ENCODE results near the gene HMGXB3. TPM values are rescaled to one million over a fixed set of nuclear protein-coding genes. Genes with fewer than 3 reads are reported as not detected.
"Not testable (repeated sequence)": the region's sequence is repeated elsewhere in the genome, so short reads cannot be mapped to it uniquely, and the experiment has no call there.

HMGXB3 gene
- total RNA-seq, 1 experiment from 2014 or later, result 54.3 TPM

GRCh38 chr5:150036513-150036912 lies 36.0 kb downstream of the HMGXB3 start:
- in situ Hi-C loops (cut with HindIII; ENCODE audit: low pct_unique_long_range_greater_than_20kb, low sequenced_read_pairs), result no loop called here
- no peak for DNase-seq (ENCODE audit: low read depth, low spot score)

- DNase-seq (ENCODE audit: low read depth, low spot score), result no peak
- in situ Hi-C loops (cut with HindIII; ENCODE audit: low pct_unique_long_range_greater_than_20kb, low sequenced_read_pairs), result no loop called here
These were observed 38.0 kb downstream of the HMGXB3 start for GRCh38 chr5:150038547-150038946.

GRCh38 chr5:150042459-150042858 lies 41.9 kb downstream of the HMGXB3 start:
- DNase-seq (ENCODE audit: low read depth, low spot score), result no peak
- in situ Hi-C loops (cut with HindIII; ENCODE audit: low pct_unique_long_range_greater_than_20kb, low sequenced_read_pairs), result no loop called here

- in situ Hi-C loops (cut with HindIII; ENCODE audit: low pct_unique_long_range_greater_than_20kb, low sequenced_read_pairs), result no loop called here
- DNase-seq (ENCODE audit: low read depth, low spot score), result no peak
These were observed 43.3 kb downstream of the HMGXB3 start for GRCh38 chr5:150043657-150044328.

- no peak for DNase-seq (ENCODE audit: low read depth, low spot score)
- in situ Hi-C loops (cut with HindIII; ENCODE audit: low pct_unique_long_range_greater_than_20kb, low sequenced_read_pairs), result no loop called here
These were observed 43.8 kb downstream of the HMGXB3 start for GRCh38 chr5:150044329-150044681.

DNA sequence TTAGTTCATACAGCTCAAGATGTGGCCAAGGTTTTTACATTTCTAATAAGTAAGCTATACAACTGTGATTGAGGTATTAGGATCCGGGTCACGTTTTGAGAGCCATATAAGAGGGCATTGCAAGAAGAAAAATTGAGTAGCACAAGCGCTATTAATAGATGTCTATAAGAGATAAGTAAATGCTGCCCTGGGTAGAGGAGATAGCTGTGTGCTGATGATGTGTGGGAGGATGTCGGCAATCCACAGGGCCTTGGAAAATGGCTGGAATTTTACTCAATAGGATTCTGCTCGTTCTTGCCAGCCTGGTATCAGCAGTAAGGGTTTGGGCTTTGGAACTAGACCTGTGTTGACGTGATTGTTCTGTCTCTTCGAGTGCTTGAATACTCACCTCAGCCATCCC lies 44.2 kb downstream of the HMGXB3 start:
- in situ Hi-C loops (cut with HindIII; ENCODE audit: low pct_unique_long_range_greater_than_20kb, low sequenced_read_pairs), result no loop called here

GRCh38 chr5:150045549-150045948 lies 45.0 kb downstream of the HMGXB3 start:
- in situ Hi-C loops (cut with HindIII; ENCODE audit: low pct_unique_long_range_greater_than_20kb, low sequenced_read_pairs), result no loop called here
- DNase-seq (ENCODE audit: low read depth, low spot score), result no peak

More for the DNA sequence above, 44.2 kb downstream of the HMGXB3 start:
- DNase-seq (ENCODE audit: low read depth, low spot score), result no peak

DNA sequence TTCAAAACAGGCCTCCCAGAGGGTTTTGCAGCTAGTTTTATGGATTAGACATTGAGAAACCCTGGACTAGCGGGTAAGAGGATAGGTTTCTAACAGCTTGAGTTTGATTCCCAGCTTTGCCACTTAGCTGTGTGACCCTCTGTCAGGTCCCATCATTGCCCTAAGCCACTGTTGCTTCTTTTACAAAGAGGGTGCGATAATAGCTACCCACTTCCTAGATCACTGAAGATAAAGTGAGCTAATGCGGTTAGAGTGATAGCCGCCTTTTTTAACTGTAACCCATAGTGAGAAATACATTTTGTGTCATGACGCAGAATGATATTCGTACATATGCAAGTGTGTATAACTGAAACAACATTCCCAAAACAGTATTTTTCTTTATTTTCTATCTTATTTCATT lies 45.5 kb downstream of the HMGXB3 start:
- DNase-seq (ENCODE audit: low read depth, low spot score), result no peak
- in situ Hi-C loops (cut with HindIII; ENCODE audit: low pct_unique_long_range_greater_than_20kb, low sequenced_read_pairs), result no loop called here

- DNase-seq (ENCODE audit: low read depth, low spot score); in situ Hi-C loops (cut with HindIII; ENCODE audit: low pct_unique_long_range_greater_than_20kb, low sequenced_read_pairs): not testable (repeated sequence)
These were observed 49.8 kb downstream of the HMGXB3 start for GRCh38 chr5:150050172-150050811.

- in situ Hi-C loops (cut with HindIII; ENCODE audit: low pct_unique_long_range_greater_than_20kb, low sequenced_read_pairs), result no loop called here
- no peak for DNase-seq (ENCODE audit: low read depth, low spot score)
These were observed 51.2 kb downstream of the HMGXB3 start for GRCh38 chr5:150051657-150052195.

GRCh38 chr5:150052226-150052955 lies 51.9 kb downstream of the HMGXB3 start:
- in situ Hi-C loops (cut with HindIII; ENCODE audit: low pct_unique_long_range_greater_than_20kb, low sequenced_read_pairs), result no loop called here
- DNase-seq (ENCODE audit: low read depth, low spot score), result no peak

GRCh38 chr5:150052956-150053712 lies 52.6 kb downstream of the HMGXB3 start:
- no peak for DNase-seq (ENCODE audit: low read depth, low spot score)

DNA sequence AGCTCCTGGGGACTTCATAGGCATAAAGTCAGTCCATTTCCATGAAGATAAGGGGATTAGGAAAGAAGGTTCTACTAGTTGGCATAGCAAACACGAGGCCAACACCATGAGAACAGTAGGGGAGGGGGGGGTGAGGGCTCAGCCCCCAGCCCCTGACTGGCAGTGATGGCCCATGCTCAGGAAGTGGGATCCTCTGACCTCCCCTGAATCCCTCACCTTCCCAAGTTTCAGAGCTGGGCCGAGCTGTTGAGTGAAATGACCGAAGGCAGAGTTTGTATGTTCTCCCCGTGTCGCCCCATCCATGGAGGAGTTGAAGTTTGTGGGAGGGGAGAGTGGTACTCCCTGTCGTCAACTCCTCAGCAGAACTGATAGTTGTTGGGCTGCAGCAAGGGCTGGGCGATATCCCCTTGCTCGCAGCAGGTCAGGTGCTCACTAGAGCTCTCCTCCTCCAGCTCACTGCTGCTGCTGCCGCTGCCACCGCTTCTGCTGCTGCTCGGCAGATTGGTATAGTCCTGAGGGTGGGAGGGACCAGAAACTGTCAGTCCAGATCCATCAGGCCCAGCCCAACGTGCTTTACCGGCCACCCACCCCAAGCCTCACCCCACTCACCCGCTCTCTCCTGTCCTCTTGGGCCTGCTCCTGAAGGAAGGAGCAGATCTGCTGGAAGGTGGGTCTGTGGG lies 53.3 kb downstream of the HMGXB3 start:
- in situ Hi-C loops (cut with HindIII; ENCODE audit: low pct_unique_long_range_greater_than_20kb, low sequenced_read_pairs), result no loop called here
- no peak for DNase-seq (ENCODE audit: low read depth, low spot score)

More at GRCh38 chr5:150052956-150053712, 52.6 kb downstream of the HMGXB3 start:
- in situ Hi-C loops (cut with HindIII; ENCODE audit: low pct_unique_long_range_greater_than_20kb, low sequenced_read_pairs), result no loop called here

DNA sequence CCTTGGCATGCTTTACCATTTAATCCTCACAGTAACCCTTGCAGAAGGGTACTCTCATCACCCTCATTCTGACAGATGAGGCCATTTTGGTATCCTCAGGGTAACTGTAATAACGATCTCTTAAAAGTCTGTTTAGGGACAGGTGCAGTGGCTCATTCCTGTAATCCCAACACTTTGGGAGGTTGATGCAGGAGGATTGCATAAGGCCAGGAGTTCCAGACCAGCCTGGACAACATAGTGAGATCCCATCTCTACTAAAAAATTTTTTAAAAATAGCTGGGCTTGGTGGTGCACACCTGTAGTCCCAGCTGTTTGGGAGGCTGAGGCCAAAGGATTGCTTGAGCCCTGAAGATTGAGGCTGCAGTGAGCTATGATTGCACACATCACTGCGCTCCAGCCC lies 54.0 kb downstream of the HMGXB3 start:
- in situ Hi-C loops (cut with HindIII; ENCODE audit: low pct_unique_long_range_greater_than_20kb, low sequenced_read_pairs), result no loop called here
- no peak for DNase-seq (ENCODE audit: low read depth, low spot score)

DNA sequence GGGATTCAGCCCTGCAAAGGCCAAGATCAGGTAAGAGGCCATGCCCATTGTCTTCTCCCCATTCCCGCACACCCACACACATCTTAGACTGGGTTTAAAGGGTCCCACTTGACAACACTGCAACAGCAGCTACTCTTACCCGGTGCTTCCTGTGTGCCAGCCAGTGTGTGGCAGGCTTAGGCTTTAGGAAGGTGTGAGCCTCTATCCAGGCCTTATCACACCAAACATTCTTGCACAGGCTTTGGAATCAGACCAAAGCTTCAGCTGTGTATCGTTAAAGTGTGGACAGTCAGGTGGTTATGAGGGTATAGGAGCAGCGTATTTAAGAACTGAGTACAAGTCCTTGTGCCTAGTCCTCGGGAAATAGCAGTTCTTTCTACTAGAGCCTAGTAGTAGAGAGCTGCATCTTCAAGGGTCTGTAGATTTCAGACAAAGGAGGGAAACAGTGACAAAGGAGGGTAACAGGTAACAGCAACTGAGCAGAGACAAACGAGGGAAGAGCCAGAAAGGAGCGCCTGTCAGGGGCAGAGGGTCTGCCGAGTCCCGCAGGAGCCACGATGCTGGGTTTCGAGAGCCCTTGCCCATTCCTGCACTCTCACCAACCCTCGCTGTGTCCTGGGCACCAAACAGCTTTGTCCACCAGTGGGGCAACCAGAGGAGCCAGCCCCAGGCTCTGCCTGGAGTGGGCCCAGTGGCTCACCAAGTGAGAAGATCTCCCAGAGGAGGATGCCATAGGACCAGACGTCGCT lies 55.0 kb downstream of the HMGXB3 start:
- DNase-seq (ENCODE audit: low read depth, low spot score), result no peak
- in situ Hi-C loops (cut with HindIII; ENCODE audit: low pct_unique_long_range_greater_than_20kb, low sequenced_read_pairs), result no loop called here

GRCh38 chr5:150056075-150056443 lies 55.5 kb downstream of the HMGXB3 start:
- in situ Hi-C loops (cut with HindIII; ENCODE audit: low pct_unique_long_range_greater_than_20kb, low sequenced_read_pairs), result no loop called here
- no peak for DNase-seq (ENCODE audit: low read depth, low spot score)

DNA sequence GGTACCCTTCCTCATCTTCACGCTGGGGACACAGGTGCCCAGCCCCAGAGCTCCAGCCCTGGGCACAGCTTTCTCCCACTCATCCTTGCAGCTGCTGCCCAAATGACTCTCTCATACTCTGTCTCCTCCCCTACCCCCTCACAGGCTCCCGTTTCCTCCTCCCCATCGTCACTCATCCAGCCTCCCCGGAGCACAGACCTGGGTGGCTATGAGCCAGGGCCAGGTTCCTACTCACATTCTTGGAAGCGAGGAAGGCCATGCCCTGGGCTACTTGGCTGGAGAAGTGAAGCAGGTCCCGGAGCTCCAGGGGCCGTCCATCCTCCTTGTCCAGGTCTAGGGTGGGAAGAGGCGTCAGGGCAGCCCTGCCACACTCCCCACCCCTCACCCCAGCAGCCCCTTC lies 56.5 kb downstream of the HMGXB3 start:
- no peak for DNase-seq (ENCODE audit: low read depth, low spot score)
- in situ Hi-C loops (cut with HindIII; ENCODE audit: low pct_unique_long_range_greater_than_20kb, low sequenced_read_pairs), result no loop called here
